Activated CD4-positive, alpha-beta T cell treated with anti-CD3 and anti-CD28 coated beads for 36 hours (primary cell): ENCODE results near the gene ABCB9. TPM values are rescaled to one million over a fixed set of nuclear protein-coding genes. Genes with fewer than 3 reads are reported as not detected.
"Not testable (repeated sequence)": the region's sequence is repeated elsewhere in the genome, so short reads cannot be mapped to it uniquely, and the experiment has no call there.

ENCODE experiments used
- ATAC-seq: fragments of 200-7000 bp; cut with Tn5 transposase; one replicate; pipeline ENCODE4 v1.10.0; 2021; ENCODE audit warnings: mild to moderate bottlenecking, moderate library complexity
- CTCF ChIA-PET: fragments of 350-600 bp; sonication (Branson Sonifier 250); formaldehyde crosslinking; loops from one replicate; lab custom pipeline; 2021; ENCODE audit warnings: antibody characterized with exemption; lab: Charles Lee
- POLR2A ChIA-PET: fragments of 350-600 bp; sonication (Branson Sonifier 250); formaldehyde crosslinking; loops from one replicate; lab custom pipeline; 2021; ENCODE audit warnings: antibody characterized with exemption, inconsistent platforms; lab: Charles Lee
- DNase-seq: peaks from one replicate; pipeline ENCODE4 v3.0.0-alpha.2; 2020
- H3K27ac Mint-ChIP-seq: one replicate; pipeline ENCODE4 v1.8.0; 2021; ENCODE audit warnings: mixed read lengths
- H3K27me3 Mint-ChIP-seq: one replicate; pipeline ENCODE4 v1.8.0; 2021; ENCODE audit warnings: mixed read lengths
- H3K36me3 Mint-ChIP-seq: one replicate; pipeline ENCODE4 v1.8.0; 2021; ENCODE audit warnings: low read depth, mixed read lengths
- H3K4me1 Mint-ChIP-seq: one replicate; pipeline ENCODE4 v1.8.0; 2021; ENCODE audit warnings: mixed read lengths
- H3K4me3 Mint-ChIP-seq: one replicate; pipeline ENCODE4 v1.8.0; 2021; ENCODE audit warnings: mild to moderate bottlenecking, moderate library complexity, mixed read lengths
- H3K9me3 Mint-ChIP-seq: one replicate; pipeline ENCODE4 v1.8.0; 2021; ENCODE audit warnings: low read depth, mixed read lengths
- intact Hi-C, 2 experiments: fragments of 100-400 bp; cut with DNase I in 1 of 2; cut with micrococcal nuclease in 1 of 2; formaldehyde crosslinking; loops; one replicate each; pipeline versions ENCODE4 v1.14.2 to v1.15.1; 2022 to 2024; cut with DNase I, micrococcal nuclease
- total RNA-seq, 2 experiments: library from RNA; stranded (reverse); gene quantifications; one replicate each; pipeline ENCODE4 v1.2.3, GENCODE V29; 2021

ABCB9 gene
- total RNA-seq, 2 experiments from 2014 or later, result 3.8 to 6.3 TPM

DNA sequence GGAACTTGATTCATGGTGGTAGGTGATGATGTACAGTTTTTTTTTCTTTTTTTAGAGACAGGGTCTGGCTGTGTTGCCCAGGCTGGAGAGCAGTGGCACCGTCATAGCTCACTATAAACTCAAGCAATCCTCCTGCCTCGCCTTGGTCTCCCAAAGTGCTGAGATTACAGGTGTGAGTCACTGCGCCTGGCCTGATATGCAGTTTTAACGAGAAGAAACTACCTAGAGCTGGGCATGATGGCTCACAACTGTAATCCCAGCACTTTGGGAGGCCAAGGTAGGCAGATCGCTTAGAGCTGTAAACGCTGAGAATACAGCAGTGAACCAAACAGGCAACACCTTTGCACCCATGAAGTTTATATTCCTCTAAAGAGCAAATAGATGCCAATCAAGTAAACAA is 57.3 kb downstream of the ABCB9 start:
- CTCF ChIA-PET, result no interaction called here
- ATAC-seq, result no peak

GRCh38 chr12:122905258-122905657 is 61.0 kb downstream of the ABCB9 start:
- H3K4me3 Mint-ChIP-seq, intact Hi-C loops, DNase-seq, POLR2A ChIA-PET, H3K9me3 Mint-ChIP-seq, ATAC-seq, H3K36me3 Mint-ChIP-seq, CTCF ChIA-PET, H3K27me3 Mint-ChIP-seq, H3K27ac Mint-ChIP-seq: not testable (repeated sequence)
- peaks cover 14% of the 10 kb centered on the region for H3K4me1 Mint-ChIP-seq

More for the DNA sequence above, 57.3 kb downstream of the ABCB9 start:
- H3K9me3 Mint-ChIP-seq, result no peaks in the 10 kb centered on the region
- intact Hi-C loops, result no loop called here
- H3K27ac Mint-ChIP-seq, result no peak overlapping the region
- H3K4me3 Mint-ChIP-seq, result no peak overlapping the region
- H3K36me3 Mint-ChIP-seq, result no peaks in the 10 kb centered on the region
- no peaks in the 10 kb centered on the region for H3K27me3 Mint-ChIP-seq
- no peak for DNase-seq
- POLR2A ChIA-PET, result no interaction called here
- H3K4me1 Mint-ChIP-seq, result no peaks in the 10 kb centered on the region

- H3K27ac Mint-ChIP-seq, result no peak overlapping the region
- no peaks in the 10 kb centered on the region for H3K36me3 Mint-ChIP-seq
- peaks cover 28% of the 10 kb centered on the region for H3K4me1 Mint-ChIP-seq
- ChIA-PET CTCF (interaction anchor here (0.5 to 1.0 kb wide), 2 partner anchors 12 to 48 kb away, joined by 3 read pairs; no protein-coding TSS in a partner anchor), POLR2A (no interaction called here)
- no peak for DNase-seq
- intact Hi-C loops, result no loop called here
- no peak for ATAC-seq
- no peak overlapping the region for H3K4me3 Mint-ChIP-seq
- peaks cover 3% of the 10 kb centered on the region for H3K27me3 Mint-ChIP-seq
- H3K9me3 Mint-ChIP-seq, result no peaks in the 10 kb centered on the region
These were observed 62.6 kb downstream of the ABCB9 start for GRCh38 chr12:122903693-122904034.

DNA sequence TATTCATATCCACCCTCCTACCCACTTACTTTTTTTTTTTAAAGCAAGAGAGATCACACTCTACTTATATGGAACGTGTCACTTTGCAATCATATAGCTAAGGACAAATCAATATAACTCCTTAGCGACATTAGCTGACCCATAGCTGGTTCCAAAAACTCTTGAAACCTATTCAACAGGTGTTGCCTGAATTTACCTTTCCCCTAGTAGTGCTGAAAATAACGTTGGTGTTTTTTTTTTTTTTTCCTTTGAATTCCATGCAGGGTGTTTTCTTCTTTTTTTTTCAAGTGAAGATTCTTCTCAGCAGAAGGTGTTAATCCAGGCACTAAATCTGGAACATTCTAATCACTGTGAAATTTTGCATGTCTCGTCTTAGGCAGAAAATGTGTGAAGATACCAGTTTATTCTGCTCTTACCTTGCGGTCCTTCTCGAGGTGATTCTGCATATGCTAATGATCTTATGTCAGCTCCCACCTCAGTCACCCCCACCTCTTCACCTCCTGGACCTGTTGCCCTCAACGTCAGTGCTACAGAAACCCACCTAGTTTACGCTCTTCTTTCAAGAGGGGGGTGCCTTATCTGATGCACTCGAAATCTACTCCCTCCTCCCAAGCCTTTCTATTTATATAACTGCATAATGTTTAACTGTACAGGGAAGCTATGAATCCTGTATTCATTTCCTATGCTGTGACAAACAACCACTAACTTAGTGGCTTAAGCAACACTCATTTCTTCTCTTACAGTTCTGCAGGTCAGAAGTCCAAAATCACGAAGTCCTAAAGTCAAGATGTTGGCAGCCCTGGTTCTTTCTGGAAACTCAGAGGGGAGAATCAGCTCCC is 63.2 kb downstream of the ABCB9 start:
- peaks cover 3% of the 10 kb centered on the region for H3K27me3 Mint-ChIP-seq
- no peak overlapping the region for H3K4me3 Mint-ChIP-seq
- no peaks in the 10 kb centered on the region for H3K9me3 Mint-ChIP-seq
- H3K27ac Mint-ChIP-seq, result no peak overlapping the region
- ChIA-PET CTCF (interaction anchor here (0.5 to 1.0 kb wide), 2 partner anchors 12 to 47 kb away, joined by 3 read pairs; no protein-coding TSS in a partner anchor), POLR2A (no interaction called here)
- intact Hi-C loops, result no loop called here
- ATAC-seq (no peak), DNase-seq (no peak)
- H3K4me1 Mint-ChIP-seq, result peaks cover 34% of the 10 kb centered on the region
- no peaks in the 10 kb centered on the region for H3K36me3 Mint-ChIP-seq

DNA sequence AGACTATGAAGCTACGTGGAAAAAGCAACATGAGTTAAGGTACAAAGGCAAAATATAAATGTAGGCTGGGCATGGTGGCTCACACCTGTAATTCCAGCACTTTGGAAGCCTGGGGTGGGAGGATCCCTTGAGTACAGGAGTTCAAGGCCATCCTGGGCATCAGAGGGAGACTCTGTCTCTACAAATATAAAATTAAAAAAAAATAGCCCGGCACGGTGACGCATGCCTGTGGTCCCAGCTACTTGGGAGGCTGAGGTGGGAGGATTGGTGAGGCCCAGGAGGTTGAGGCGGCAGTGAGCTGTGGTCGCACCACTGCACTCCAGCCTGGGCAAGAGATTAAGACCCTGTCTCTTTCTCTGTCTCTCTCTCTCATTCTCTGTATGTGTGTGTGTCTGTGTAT is 66.4 kb downstream of the ABCB9 start:
- H3K9me3 Mint-ChIP-seq, result peaks cover 6% of the 10 kb centered on the region
- ATAC-seq (no peak), DNase-seq (no peak)
- H3K4me1 Mint-ChIP-seq, result peaks cover 60% of the 10 kb centered on the region
- peaks cover 10% of the 10 kb centered on the region for H3K27me3 Mint-ChIP-seq
- ChIA-PET POLR2A (interaction anchor here (0.7 kb wide), 1 partner anchor 75 kb away, joined by 3 read pairs; no protein-coding TSS in a partner anchor), CTCF (interaction anchor here (1.3 to 3.2 kb wide), 3 partner anchors 11 to 28 kb away, joined by 4 to 15 read pairs (median 14); no protein-coding TSS in a partner anchor)
- intact Hi-C loops, result loop anchor here (2.0 to 10.0 kb wide), 7 partner anchors 13 to 815 kb away; partner anchors contain the start of genes MPHOSPH9 (in 1 of the 2), MTRFR (in 1 of the 2), RILPL2 (in 1 of the 2) and SBNO1 (in 1 of the 2)
- H3K27ac Mint-ChIP-seq, result peak overlapping the region; percentile 63
- H3K4me3 Mint-ChIP-seq, result no peak overlapping the region
- H3K36me3 Mint-ChIP-seq, result peaks cover 5% of the 10 kb centered on the region

GRCh38 chr12:122896662-122897061 is 69.6 kb downstream of the ABCB9 start:
- H3K27ac Mint-ChIP-seq, result peak overlapping the region; percentile 87
- H3K4me3 Mint-ChIP-seq, result peak overlapping the region; percentile 86
- ATAC-seq (no peak), DNase-seq (no peak)
- H3K36me3 Mint-ChIP-seq, result peaks cover 9% of the 10 kb centered on the region
- H3K9me3 Mint-ChIP-seq, result peaks cover 6% of the 10 kb centered on the region
- intact Hi-C loops, result loop anchor here in 1 of 2 experiments (1.0 to 10.0 kb wide), 6 partner anchors 8 to 812 kb away; partner anchors contain the start of genes MPHOSPH9, MTRFR, RILPL2 and SBNO1
- peaks cover 7% of the 10 kb centered on the region for H3K27me3 Mint-ChIP-seq
- ChIA-PET CTCF (interaction anchor here (1.1 to 1.3 kb wide), 2 partner anchors 36 to 62 kb away, joined by 4 read pairs; no protein-coding TSS in a partner anchor), POLR2A (no interaction called here)
- H3K4me1 Mint-ChIP-seq, result peaks cover 87% of the 10 kb centered on the region

DNA sequence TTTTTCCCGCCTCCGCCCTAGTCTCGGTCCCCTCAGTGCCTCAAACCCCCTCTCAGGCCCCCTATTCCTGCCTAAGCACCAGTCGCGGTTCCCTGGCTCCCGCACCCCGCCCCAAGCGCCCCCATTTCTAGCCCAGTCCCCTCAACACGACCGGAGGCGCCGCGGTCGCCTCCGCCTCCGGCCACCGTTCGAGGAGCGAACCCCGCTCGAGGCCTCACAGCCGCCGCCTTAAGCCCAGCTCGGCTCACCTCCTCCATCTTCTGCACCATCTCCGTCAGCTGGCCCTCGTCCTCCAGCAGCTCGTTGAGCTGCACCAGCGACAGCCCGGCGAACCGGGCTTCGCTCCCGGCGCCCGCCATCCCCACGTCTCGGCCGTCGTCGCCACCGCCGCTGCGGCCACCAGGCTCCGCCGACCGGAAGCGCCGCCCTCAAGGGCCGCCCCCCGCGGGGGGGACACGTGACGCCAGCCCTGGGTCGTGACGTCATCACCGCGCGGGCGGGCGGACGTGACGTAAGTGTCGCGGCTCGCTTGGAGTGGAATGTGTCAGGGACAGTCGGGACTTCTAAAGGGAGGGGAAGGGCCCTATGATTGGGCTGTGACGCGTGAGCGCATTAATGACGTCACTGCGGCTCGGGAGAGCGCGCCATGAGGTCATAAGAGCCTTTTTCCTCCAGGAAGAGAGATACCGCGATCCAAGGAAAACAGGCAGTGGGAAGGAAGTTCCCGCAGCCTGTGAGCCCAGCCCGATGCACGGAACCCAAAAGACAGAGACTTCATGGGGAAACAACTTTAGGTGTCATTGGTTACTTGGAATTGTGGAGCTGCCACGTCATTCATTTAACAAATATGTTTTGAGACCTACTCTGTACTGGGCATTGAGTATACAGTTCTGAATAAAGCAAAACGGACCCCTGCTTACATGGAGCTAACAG is 70.3 kb downstream of the ABCB9 start, which contains the start of gene VPS37B:
Gene VPS37B (minus strand): TSS at position 421 of the 933 bp plus-strand sequence. CDS start 62 bp downstream, at position 359.
- H3K9me3 Mint-ChIP-seq, result peaks cover 6% of the 10 kb centered on the region
- peak within 1 kb of the TSS; percentile 86 for H3K4me3 Mint-ChIP-seq
- CTCF ChIA-PET, result interaction anchor here (1.1 to 1.3 kb wide), 3 partner anchors 14 to 62 kb away, joined by 4 to 5 read pairs (median 4); no protein-coding TSS in a partner anchor
- H3K4me1 Mint-ChIP-seq, result peaks cover 87% of the 10 kb centered on the region
- peak; percentile 93 for DNase-seq
- POLR2A ChIA-PET, result no interaction called here
- H3K27me3 Mint-ChIP-seq, result peaks cover 7% of the 10 kb centered on the region
- ATAC-seq, result peak; percentile 67
- peak within 1 kb of the TSS; percentile 87 for H3K27ac Mint-ChIP-seq
- peaks cover 9% of the 10 kb centered on the region for H3K36me3 Mint-ChIP-seq
- intact Hi-C loops, result loop anchor here (1.0 to 10.0 kb wide), 8 partner anchors 8 to 811 kb away; partner anchors contain the start of genes MPHOSPH9 (in 1 of the 2), MTRFR (in 1 of the 2), RILPL2 (in 1 of the 2) and SBNO1 (in 1 of the 2)

DNA sequence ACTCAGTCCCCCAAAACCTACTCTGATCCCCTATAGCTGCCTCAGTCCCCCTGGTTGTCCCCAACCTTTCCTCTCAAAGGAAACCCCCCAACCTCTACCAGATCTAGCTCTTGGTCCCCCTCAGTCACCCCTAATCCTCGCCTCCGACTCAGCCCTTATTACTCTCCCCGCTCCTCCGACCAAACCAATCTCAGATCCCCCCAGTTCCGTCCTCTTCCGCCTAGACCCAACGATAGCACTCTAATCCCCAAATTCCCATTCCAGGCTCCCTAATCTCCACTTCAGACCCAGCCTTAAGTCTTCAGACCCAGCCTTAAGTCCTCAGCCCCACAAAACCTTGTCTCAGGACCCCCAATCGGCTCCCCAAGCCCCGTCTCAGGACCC is 71.0 kb downstream of the ABCB9 start:
- ATAC-seq (no peak), DNase-seq (no peak)
- intact Hi-C loops, result loop anchor here (1.0 to 10.0 kb wide), 7 partner anchors 8 to 811 kb away; partner anchors contain the start of genes MPHOSPH9 (in 1 of the 2), MTRFR (in 1 of the 2), RILPL2 (in 1 of the 2) and SBNO1 (in 1 of the 2)
- peak overlapping the region; percentile 87 for H3K27ac Mint-ChIP-seq
- H3K9me3 Mint-ChIP-seq, result peaks cover 6% of the 10 kb centered on the region
- POLR2A ChIA-PET, result no interaction called here
- CTCF ChIA-PET, result interaction anchor here (0.7 to 1.2 kb wide), 2 partner anchors 10 to 14 kb away, joined by 3 to 5 read pairs; no protein-coding TSS in a partner anchor
- H3K36me3 Mint-ChIP-seq, result peaks cover 9% of the 10 kb centered on the region
- H3K4me3 Mint-ChIP-seq, result peak overlapping the region; percentile 86
- peaks cover 7% of the 10 kb centered on the region for H3K27me3 Mint-ChIP-seq
- peaks cover 88% of the 10 kb centered on the region for H3K4me1 Mint-ChIP-seq

DNA sequence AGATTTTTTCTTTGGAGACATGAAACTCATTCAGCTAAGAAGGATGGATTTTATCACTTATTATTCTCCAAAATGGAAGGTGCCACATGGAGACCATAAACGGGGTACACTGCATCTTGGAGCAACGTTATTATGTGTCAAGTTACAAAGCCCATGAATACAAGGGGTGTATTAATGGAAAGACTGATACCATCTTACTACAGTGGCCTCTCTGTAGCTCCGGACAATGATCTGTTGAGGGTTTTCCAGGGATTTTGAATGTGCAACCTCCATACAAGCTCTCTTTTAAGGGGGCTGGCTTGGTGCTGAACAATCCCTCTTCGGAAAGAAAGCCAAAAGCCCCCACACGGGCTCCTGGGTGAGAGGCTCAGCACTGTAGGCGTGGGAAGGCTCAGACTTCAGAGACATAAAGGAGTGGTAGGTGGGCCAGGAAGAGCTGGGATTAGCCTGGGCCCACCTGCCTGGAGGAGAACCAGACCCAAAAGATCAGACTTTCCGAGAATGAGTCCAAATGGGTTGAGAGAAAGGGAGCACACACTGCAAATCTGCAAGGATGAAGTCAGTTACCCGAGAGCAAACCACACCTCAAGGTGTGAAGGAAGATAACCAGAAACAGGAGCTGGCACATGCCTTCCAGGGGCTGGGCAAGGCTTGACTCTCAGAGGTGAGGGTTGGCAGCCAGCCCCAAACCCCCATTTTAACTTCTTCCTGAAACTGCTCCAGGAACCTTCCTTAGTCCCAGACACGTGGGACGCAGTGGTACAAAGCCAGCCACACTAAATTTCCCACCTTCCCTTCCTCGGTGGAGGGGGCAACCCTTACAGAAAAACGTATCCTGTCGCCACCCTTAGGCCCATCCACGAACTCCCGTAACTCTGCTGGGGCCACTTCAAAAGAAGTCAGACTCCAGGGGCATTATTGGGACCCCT is 71.8 kb downstream of the ABCB9 start:
- DNase-seq (peak; percentile 34), ATAC-seq (no peak)
- intact Hi-C loops, result loop anchor here (1.0 to 10.0 kb wide), 7 partner anchors 7 to 810 kb away; partner anchors contain the start of genes MPHOSPH9 (in 1 of the 2), MTRFR (in 1 of the 2), RILPL2 (in 1 of the 2) and SBNO1 (in 1 of the 2)
- POLR2A ChIA-PET, result interaction anchor here (0.6 kb wide), 1 partner anchor 343 kb away, joined by 7 read pairs; no protein-coding TSS in a partner anchor
- peaks cover 7% of the 10 kb centered on the region for H3K27me3 Mint-ChIP-seq
- peaks cover 6% of the 10 kb centered on the region for H3K9me3 Mint-ChIP-seq
- CTCF ChIA-PET, result interaction anchor here (0.6 to 1.8 kb wide), 8 partner anchors 9 to 1075 kb away, joined by 3 to 7 read pairs (median 4); no protein-coding TSS in a partner anchor
- H3K36me3 Mint-ChIP-seq, result peaks cover 9% of the 10 kb centered on the region
- H3K4me3 Mint-ChIP-seq, result peak overlapping the region; percentile 86
- H3K27ac Mint-ChIP-seq, result peak overlapping the region; percentile 32
- H3K4me1 Mint-ChIP-seq, result peaks cover 87% of the 10 kb centered on the region
